GM10847 (cell line): ENCODE results near the gene PDE4D.

ENCODE experiments used
- POLR2A ChIP-seq: IDR thresholded peaks from 2 replicates; pipeline ENCODE4 v1.6.1; 2011; ENCODE audit not compliant: insufficient read length; ENCODE audit errors: extremely low read depth

PDE4D gene

GRCh38 chr5:59542851-59543820 lies 350.4 kb downstream of the PDE4D start:
- no peak for TF ChIP-seq POLR2A

GRCh38 chr5:59542306-59542705 lies 351.2 kb downstream of the PDE4D start:
- no peak for TF ChIP-seq POLR2A

DNA sequence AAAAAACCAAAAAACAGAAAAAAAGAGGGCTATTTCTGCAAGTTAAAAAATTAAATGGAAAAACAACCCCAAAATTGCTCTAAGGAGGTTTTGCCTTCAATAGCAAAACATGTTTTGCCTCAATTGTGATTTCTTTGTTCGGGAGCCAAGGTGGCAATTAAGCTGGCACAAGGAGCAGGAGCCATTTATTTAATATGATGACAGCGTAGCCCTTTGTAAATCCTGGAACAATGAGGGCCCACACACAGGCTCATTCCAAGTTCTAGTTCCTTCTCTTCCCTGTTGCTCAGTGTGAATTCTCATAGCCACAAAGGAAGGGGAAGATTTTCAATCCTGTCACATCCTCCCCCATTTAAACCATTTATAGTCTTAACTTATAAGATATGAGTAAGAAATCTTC lies 353.2 kb downstream of the PDE4D start:
- TF ChIP-seq POLR2A: no peak

- TF ChIP-seq POLR2A: no peak
Observed at GRCh38 chr5:59538750-59539121, 354.8 kb downstream of the PDE4D start.

DNA sequence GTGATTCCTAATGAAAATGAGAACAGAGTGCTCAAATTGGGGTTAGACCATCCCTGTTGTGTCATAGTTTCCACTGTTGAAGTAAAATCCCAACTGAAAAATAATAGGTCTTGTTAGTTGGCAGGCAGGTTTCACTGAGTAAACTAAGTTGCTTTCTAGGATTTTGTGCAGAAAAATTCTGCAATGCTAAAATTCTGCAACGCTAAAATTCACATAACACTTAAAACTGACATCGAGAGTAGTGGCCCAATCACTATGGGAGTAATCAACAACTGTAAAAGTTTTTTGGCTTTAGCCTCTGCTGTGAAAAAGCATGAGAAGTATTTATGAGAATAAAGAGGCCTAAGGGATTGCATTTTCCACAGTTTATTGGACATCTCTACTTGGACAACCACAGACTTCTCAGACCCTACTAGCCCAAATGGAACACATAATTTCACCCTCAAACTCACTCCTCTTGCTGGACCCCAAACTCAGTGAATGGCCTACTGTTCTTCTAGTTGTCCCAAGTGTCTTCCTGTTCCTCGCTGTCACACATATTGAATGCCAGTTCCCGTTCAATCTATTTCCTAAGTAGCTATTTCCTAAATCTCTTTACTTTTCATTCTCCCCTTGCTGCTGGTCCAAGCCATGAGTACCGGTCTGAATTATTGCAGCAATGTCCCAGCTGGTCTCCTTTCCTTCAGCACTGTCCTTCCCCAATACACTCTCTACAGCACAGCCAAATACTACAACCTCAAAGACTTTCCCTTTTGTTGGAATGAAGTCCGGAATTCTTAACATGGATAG lies 355.4 kb downstream of the PDE4D start:
- no peak for TF ChIP-seq POLR2A

GRCh38 chr5:59536875-59537274 lies 356.7 kb downstream of the PDE4D start:
- no peak for TF ChIP-seq POLR2A

DNA sequence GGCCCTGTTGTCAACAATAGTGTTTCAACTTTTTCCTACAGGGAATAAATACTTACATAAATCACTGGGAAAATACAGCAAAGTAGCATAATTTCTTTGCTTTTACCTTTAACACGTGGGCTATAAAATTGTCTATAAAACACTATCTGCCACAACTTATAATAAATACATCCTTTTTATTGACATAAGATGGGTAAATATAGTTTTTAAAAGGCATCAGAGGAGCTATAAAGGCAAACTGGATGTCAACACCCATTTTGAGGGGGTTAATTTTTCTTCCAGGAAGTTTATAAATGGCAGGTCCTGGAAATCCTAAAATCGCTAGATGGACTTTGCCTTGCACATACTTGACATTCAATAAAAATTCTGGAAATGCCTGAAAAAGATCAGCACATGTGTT lies 358.0 kb downstream of the PDE4D start:
- TF ChIP-seq POLR2A: no peak

DNA sequence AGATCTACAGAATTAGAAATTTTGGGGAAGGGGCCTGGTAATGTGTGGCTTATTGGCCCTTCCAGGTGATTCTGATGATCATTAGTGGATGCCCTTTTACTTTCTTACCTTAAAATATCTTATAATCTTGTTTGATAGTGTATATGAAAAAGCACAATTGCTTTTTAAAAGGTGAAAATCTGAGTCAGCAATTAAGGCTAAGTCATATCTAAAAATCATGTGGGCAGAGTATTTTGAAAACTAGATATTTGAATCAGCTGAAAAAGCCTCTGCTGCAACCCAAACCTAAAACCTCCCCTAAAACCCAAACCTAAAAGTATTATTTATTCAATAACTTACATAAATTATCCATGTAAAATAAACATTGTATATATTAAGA lies 359.8 kb downstream of the PDE4D start:
- TF ChIP-seq POLR2A: no peak

DNA sequence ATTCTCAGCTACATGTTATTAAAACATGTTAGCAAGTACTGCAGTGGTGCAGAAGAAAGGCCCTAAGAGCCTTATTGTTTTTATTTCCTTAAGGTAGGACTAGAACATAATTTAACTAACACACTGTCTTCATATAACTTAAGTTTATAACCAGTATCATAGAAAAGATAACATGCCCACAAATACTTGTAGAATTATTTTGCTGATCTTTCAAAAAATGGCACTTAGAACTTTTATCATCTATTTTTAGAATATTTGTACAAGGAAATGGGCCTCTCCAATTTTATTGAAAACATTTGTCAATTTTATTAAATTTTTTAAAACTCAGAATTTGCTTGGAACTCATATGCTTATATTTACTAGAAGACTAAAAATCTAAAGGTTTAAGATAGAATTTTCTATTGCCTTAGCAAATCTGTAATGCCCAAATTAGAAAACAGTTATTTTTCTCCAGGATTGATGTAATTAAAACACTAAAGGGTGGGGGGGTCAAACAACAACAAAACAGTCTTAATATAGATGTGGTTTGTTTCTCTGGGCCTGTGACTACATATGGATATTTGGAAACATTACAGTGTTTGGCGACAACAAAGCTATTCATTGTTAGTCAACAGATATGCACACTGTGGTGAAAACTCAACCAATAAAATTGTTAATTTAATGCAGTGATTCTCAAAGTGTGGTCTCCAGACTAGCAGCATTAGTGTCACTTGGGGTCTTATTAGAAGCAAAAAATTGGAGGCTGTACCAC lies 360.4 kb downstream of the PDE4D start:
- no peak for TF ChIP-seq POLR2A

DNA sequence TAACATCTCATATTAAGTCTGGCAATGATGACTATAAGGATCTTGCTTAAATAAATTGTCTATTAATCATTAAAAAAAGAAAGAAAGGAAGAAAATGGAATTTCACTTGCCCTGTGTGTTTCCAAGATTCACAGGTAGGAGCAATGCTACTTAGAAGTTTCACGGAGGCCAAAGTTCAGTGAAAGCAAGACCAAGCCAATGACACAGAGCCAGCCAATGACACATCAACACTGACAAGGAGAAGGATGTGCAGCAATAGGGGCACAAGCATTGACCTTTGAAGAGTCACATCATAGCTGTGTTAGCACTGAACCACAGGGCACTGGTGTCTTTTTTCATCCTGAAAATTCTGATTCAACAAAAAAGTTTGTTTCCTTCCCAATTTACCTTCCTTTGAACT lies 364.3 kb downstream of the PDE4D start:
- TF ChIP-seq POLR2A: no peak

- no peak for TF ChIP-seq POLR2A
Observed at GRCh38 chr5:59528202-59528862, 365.2 kb downstream of the PDE4D start.

- TF ChIP-seq POLR2A: no peak
Observed at GRCh38 chr5:59525957-59526356, 367.6 kb downstream of the PDE4D start.

- no peak for TF ChIP-seq POLR2A
Observed at GRCh38 chr5:59525311-59525710, 368.2 kb downstream of the PDE4D start.

DNA sequence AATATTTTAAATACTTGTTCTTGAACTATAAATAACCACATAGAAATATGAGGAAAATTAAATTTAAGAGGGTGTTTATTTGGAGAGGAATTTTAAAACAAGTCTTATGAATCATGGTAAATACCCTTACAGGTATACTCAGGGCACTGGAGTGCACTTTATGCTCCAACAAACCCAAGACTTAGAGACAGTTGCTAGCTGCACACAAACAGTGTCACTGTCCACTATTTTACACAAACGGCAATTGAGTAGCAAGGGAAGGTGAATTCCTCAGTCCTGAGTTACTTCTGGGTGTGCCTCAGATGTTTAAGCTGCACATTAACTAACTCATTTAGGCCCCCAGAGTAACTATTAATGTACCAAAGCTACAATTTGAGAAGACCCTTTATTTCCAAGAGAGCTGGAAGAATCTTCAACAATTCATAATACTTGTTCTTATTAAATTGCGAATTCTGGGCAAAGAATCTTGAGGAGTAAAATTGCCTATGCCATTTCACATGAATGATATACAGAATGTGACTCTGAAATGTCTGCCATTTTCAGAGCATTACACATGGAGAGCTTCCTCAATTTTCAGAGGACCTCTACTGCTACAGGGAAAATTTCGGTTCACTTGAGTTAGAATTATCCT lies 371.2 kb downstream of the PDE4D start:
- no peak for TF ChIP-seq POLR2A
